ENCODE measurements around the gene KLHL12. TPM values are rescaled to one million over a fixed set of nuclear protein-coding genes. Genes with fewer than 3 reads are reported as not detected.

The KLHL12 gene
- total and polyA plus RNA-seq, 5 donors = 10.8 to 21.4 (median 20.0) TPM

GRCh38 chr1:202888221-202888530 lies 38.9 kb downstream of the KLHL12 start:
- peak overlapping the region; percentile 89 for H3K4me3 ChIP-seq (ENCODE audit: low read length)
- peak overlapping the region; percentile 93 for H3K27ac ChIP-seq (ENCODE audit: low read length)
- H3K27me3 ChIP-seq (ENCODE audit: control insufficient read depth, insufficient read depth) = no peaks in the 10 kb centered on the region
- ATAC-seq (no peak), DNase-seq (no peak)
- intact Hi-C loops (cut with DNase I) = loop anchor here in 2 of 4 donors (5.0 kb wide), 1 partner anchor 76 kb away; the partner anchor contains the start of gene PCAT6 (in 2 of the 2)
- WGBS = 2% methylated on average over 10 of the region's 10 CpGs
- no peaks in the 10 kb centered on the region for H3K4me1 ChIP-seq (ENCODE audit: control insufficient read depth, insufficient read depth, low read length)
- no peaks in the 10 kb centered on the region for H3K9me3 ChIP-seq (ENCODE audit: control insufficient read depth, low read length)

DNA sequence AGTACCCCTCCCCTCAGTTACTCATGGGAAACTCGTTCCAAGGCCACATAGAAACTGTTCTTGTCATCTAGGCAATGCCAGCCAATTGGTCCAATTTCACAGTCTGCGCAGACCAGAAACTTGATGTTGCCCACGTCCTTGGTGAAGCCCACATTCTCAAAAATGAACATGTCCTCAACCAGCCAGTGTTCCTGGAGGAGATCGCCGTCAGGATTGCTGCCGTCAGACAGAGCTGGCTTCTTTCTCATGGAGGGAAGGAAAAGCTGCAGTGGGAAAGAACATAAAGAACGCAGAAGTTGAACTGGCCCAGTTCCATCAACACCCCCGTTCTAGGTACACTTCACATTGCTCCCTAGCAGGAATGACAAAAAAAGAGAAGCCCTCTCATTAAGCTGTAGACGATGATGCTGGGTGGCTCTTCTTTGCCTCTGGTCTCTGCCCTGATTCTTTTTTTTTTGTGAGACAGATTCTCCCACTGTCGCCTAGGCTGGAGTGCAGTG lies 46.0 kb downstream of the KLHL12 start:
- 92% methylated on average over 10 of the region's 10 CpGs for WGBS

GRCh38 chr1:202880062-202880461 lies 47.0 kb downstream of the KLHL12 start:
- intact Hi-C loops (cut with DNase I) = no loop called here

More for the DNA sequence above, 46.0 kb downstream of the KLHL12 start:
- no peak for ATAC-seq
- Histone ChIP-seq H3K27me3 (ENCODE audit: control insufficient read depth, insufficient read depth) (no peaks in the 10 kb centered on the region), H3K27ac (ENCODE audit: low read length) (no peak overlapping the region), H3K4me3 (ENCODE audit: low read length) (no peak overlapping the region), H3K9me3 (ENCODE audit: control insufficient read depth, low read length) (no peaks in the 10 kb centered on the region), H3K4me1 (ENCODE audit: control insufficient read depth, insufficient read depth, low read length) (no peaks in the 10 kb centered on the region)
- intact Hi-C loops (cut with DNase I) = no loop called here
- DNase-seq = no peak

GRCh38 chr1:202879128-202879527 lies 47.9 kb downstream of the KLHL12 start:
- 92% methylated on average over 1 of the region's 1 CpG for WGBS
- H3K27me3 ChIP-seq (ENCODE audit: control insufficient read depth, insufficient read depth) = no peaks in the 10 kb centered on the region
- H3K4me1 ChIP-seq (ENCODE audit: control insufficient read depth, insufficient read depth, low read length) = no peaks in the 10 kb centered on the region
- no peaks in the 10 kb centered on the region for H3K9me3 ChIP-seq (ENCODE audit: control insufficient read depth, low read length)
- DNase-seq = no peak
- H3K27ac ChIP-seq (ENCODE audit: low read length) = no peak overlapping the region
- no peak overlapping the region for H3K4me3 ChIP-seq (ENCODE audit: low read length)
- no peak for ATAC-seq
- intact Hi-C loops (cut with DNase I) = no loop called here

More at GRCh38 chr1:202880062-202880461, 47.0 kb downstream of the KLHL12 start:
- DNase-seq (no peak), ATAC-seq (no peak)
- Histone ChIP-seq H3K27me3 (ENCODE audit: control insufficient read depth, insufficient read depth) (no peaks in the 10 kb centered on the region), H3K4me1 (ENCODE audit: control insufficient read depth, insufficient read depth, low read length) (no peaks in the 10 kb centered on the region), H3K9me3 (ENCODE audit: control insufficient read depth, low read length) (no peaks in the 10 kb centered on the region), H3K27ac (ENCODE audit: low read length) (no peak overlapping the region), H3K4me3 (ENCODE audit: low read length) (no peak overlapping the region)

- Histone ChIP-seq H3K4me1 (ENCODE audit: control insufficient read depth, insufficient read depth, low read length) (no peaks in the 10 kb centered on the region), H3K4me3 (ENCODE audit: low read length) (no peak overlapping the region), H3K27ac (ENCODE audit: low read length) (no peak overlapping the region), H3K9me3 (ENCODE audit: control insufficient read depth, low read length) (no peaks in the 10 kb centered on the region), H3K27me3 (ENCODE audit: control insufficient read depth, insufficient read depth) (no peaks in the 10 kb centered on the region)
- intact Hi-C loops (cut with DNase I) = no loop called here
- 91% methylated on average over 4 of the region's 4 CpGs for WGBS
- ATAC-seq = no peak
- no peak for DNase-seq
These were observed 54.0 kb downstream of the KLHL12 start for GRCh38 chr1:202873026-202873425.

GRCh38 chr1:202871367-202871766 lies 55.7 kb downstream of the KLHL12 start:
- Histone ChIP-seq H3K27me3 (ENCODE audit: control insufficient read depth, insufficient read depth) (no peaks in the 10 kb centered on the region), H3K4me3 (ENCODE audit: low read length) (no peak overlapping the region), H3K4me1 (ENCODE audit: control insufficient read depth, insufficient read depth, low read length) (no peaks in the 10 kb centered on the region), H3K27ac (ENCODE audit: low read length) (no peak overlapping the region), H3K9me3 (ENCODE audit: control insufficient read depth, low read length) (no peaks in the 10 kb centered on the region)
- intact Hi-C loops (cut with DNase I) = no loop called here
- WGBS = 82% methylated on average over 4 of the region's 4 CpGs
- DNase-seq (no peak), ATAC-seq (no peak)

- intact Hi-C loops (cut with DNase I) = no loop called here
- no peak for DNase-seq
- H3K4me1 ChIP-seq (ENCODE audit: control insufficient read depth, insufficient read depth, low read length) = peaks cover 5% of the 10 kb centered on the region
- WGBS = 79% methylated on average over 5 of the region's 5 CpGs
- H3K9me3 ChIP-seq (ENCODE audit: control insufficient read depth, low read length) = no peaks in the 10 kb centered on the region
- H3K27me3 ChIP-seq (ENCODE audit: control insufficient read depth, insufficient read depth) = no peaks in the 10 kb centered on the region
- no peak overlapping the region for H3K4me3 ChIP-seq (ENCODE audit: low read length)
- H3K27ac ChIP-seq (ENCODE audit: low read length) = no peak overlapping the region
- no peak for ATAC-seq
These were observed 64.1 kb downstream of the KLHL12 start for GRCh38 chr1:202862679-202863560.

GRCh38 chr1:202861420-202862132 lies 65.5 kb downstream of the KLHL12 start:
- DNase-seq (peak; percentile 93 to 97 (median 97)), ATAC-seq (peak; percentile 98 to 99)
- Histone ChIP-seq H3K4me3 (ENCODE audit: low read length) (peak overlapping the region; percentile 79), H3K4me1 (ENCODE audit: control insufficient read depth, insufficient read depth, low read length) (peaks cover 5% of the 10 kb centered on the region), H3K27me3 (ENCODE audit: control insufficient read depth, insufficient read depth) (no peaks in the 10 kb centered on the region), H3K27ac (ENCODE audit: low read length) (no peak overlapping the region), H3K9me3 (ENCODE audit: control insufficient read depth, low read length) (no peaks in the 10 kb centered on the region)
- intact Hi-C loops (cut with DNase I) = no loop called here
- WGBS = under 1% methylated on average over 44 of the region's 44 CpGs

DNA sequence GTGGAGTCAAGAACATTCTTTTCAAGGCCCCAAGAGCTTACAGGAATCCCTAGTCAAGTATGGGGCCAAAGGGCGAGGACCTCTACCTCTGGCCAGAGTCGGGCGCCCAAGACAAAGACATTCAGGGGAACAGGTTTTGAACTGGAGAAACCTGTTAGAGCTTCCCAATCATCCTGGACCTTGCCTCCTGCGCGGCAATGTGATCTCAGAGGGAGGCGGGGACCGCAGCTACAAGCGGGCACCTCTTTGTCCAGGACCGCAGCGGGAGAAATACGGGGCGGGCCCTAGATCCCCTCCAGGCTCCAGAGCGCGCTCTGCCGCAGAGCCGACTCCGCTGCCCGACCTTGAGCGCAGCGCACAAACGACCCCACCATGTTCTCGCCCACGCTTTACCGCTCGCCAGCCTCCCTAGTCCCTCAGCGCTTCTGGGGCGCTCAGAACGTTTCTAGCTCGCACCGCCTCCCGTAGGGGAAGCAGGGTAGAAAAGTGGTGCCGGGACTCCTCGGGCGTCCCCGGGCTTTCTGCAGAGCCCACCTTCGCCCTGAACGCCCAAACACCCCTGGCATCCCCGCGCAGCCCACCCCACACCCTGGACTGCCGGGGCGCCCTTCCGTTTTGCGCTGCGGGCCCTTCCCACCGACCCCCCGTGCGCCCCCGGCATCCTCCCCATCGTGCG lies 66.2 kb downstream of the KLHL12 start:
- intact Hi-C loops (cut with DNase I) = no loop called here
- peaks cover 5% of the 10 kb centered on the region for H3K4me1 ChIP-seq (ENCODE audit: control insufficient read depth, insufficient read depth, low read length)
- H3K9me3 ChIP-seq (ENCODE audit: control insufficient read depth, low read length) = no peaks in the 10 kb centered on the region
- H3K27ac ChIP-seq (ENCODE audit: low read length) = no peak overlapping the region
- H3K4me3 ChIP-seq (ENCODE audit: low read length) = peak overlapping the region; percentile 79
- peak; percentile 45 to 68 for ATAC-seq
- 4% methylated on average over 50 of the region's 50 CpGs for WGBS
- H3K27me3 ChIP-seq (ENCODE audit: control insufficient read depth, insufficient read depth) = no peaks in the 10 kb centered on the region
- peak; percentile 36 to 69 (median 65) for DNase-seq

- Histone ChIP-seq H3K27ac (ENCODE audit: low read length) (peak overlapping the region; percentile 72), H3K4me3 (ENCODE audit: low read length) (no peak overlapping the region), H3K27me3 (ENCODE audit: control insufficient read depth, insufficient read depth) (no peaks in the 10 kb centered on the region), H3K9me3 (ENCODE audit: control insufficient read depth, low read length) (no peaks in the 10 kb centered on the region), H3K4me1 (ENCODE audit: control insufficient read depth, insufficient read depth, low read length) (peaks cover 5% of the 10 kb centered on the region)
- intact Hi-C loops (cut with DNase I) = no loop called here
- peak; percentile 75 to 89 (median 87) for DNase-seq
- peak in 1 of 2 donors; percentile 16 for ATAC-seq
- WGBS = 80% methylated on average over 10 of the region's 10 CpGs
These were observed 68.1 kb downstream of the KLHL12 start for GRCh38 chr1:202858789-202859414.
